CD14-positive monocyte (primary cell): ENCODE measurements around the gene GPAT3. TPM values are rescaled to one million over a fixed set of nuclear protein-coding genes. Genes with fewer than 3 reads are reported as not detected.

Source experiments
- DNase-seq, 3 donors: peaks; one replicate each; pipeline ENCODE4 v3.0.0-alpha.2; 2011 to 2022
- H2AFZ ChIP-seq: 2 replicates; pipeline ENCODE4 v1.6.0; 2012; ENCODE audit warnings: mild to moderate bottlenecking, low read depth, low read length, inconsistent platforms; ENCODE audit not compliant: insufficient read depth, poor library complexity, severe bottlenecking
- H3K27ac ChIP-seq, 2 donors: 1 replicate in 1 of 2; 2 replicates in 1 of 2; pipeline ENCODE4 v1.5.1; 2012 to 2013; ENCODE audit warnings: low read length in 2 of 2, control low read depth in 1 of 2, inconsistent platforms in 1 of 2, low read depth in 1 of 2, mild to moderate bottlenecking in 1 of 2
- H3K27me3 ChIP-seq, 2 donors: one replicate each; pipeline versions ENCODE4 v1.6.0 to v1.6.1; 2011 to 2013; ENCODE audit warnings: low read length in 2 of 2; ENCODE audit not compliant: control insufficient read depth in 2 of 2, insufficient read depth in 2 of 2
- H3K36me3 ChIP-seq, 2 donors: replicated peaks in 1 of 2; 1 replicate in 1 of 2; 2 replicates in 1 of 2; pipeline versions ENCODE4 v1.5.1 to v1.6.1; 2012 to 2013; ENCODE audit warnings: low read length in 2 of 2, control low read depth in 1 of 2, inconsistent platforms in 1 of 2, mild to moderate bottlenecking in 1 of 2; ENCODE audit not compliant: insufficient read depth in 2 of 2, control insufficient read depth in 1 of 2
- H3K4me1 ChIP-seq, 2 donors: 1 replicate in 1 of 2; 2 replicates in 1 of 2; pipeline versions ENCODE4 v1.5.1 to v1.6.1; 2012 to 2013; ENCODE audit warnings: low read length in 2 of 2, control low read depth in 1 of 2, inconsistent platforms in 1 of 2, mild to moderate bottlenecking in 1 of 2, moderate library complexity in 1 of 2; ENCODE audit not compliant: insufficient read depth in 2 of 2, control insufficient read depth in 1 of 2
- H3K4me2 ChIP-seq: replicated peaks from 2 replicates; pipeline ENCODE3; 2012; ENCODE audit warnings: low read length, moderate library complexity, mild to moderate bottlenecking; ENCODE audit not compliant: poor library complexity, severe bottlenecking; ENCODE audit errors: extremely low read depth
- H3K4me3 ChIP-seq, 3 experiments: fragments of 200-600 bp in 1 of 3; sonication (generic) in 1 of 3; replicated peaks in 1 of 3; 1 replicate in 2 of 3; 2 replicates in 1 of 3; pipeline ENCODE4 v1.5.1; 2011 to 2013; ENCODE audit warnings: low read length in 3 of 3, mild to moderate bottlenecking in 3 of 3, control low read depth in 2 of 3, low read depth in 2 of 3, inconsistent platforms in 1 of 3, moderate library complexity in 1 of 3
- H3K79me2 ChIP-seq: 2 replicates; pipeline ENCODE4 v1.6.0; 2012; ENCODE audit warnings: mild to moderate bottlenecking, control low read depth, inconsistent platforms, low read length, moderate library complexity; ENCODE audit not compliant: insufficient read depth
- H3K9ac ChIP-seq: 2 replicates; pipeline ENCODE4 v1.6.0; 2017; ENCODE audit warnings: low read length, mild to moderate bottlenecking; ENCODE audit not compliant: insufficient read depth, poor library complexity, severe bottlenecking
- H3K9me3 ChIP-seq, 2 donors: replicated peaks in 1 of 2; 1 replicate in 1 of 2; 2 replicates in 1 of 2; pipeline versions ENCODE4 v1.5.1 to v1.6.1; 2012 to 2013; ENCODE audit warnings: low read length in 2 of 2, control low read depth in 1 of 2; ENCODE audit not compliant: control insufficient read depth in 1 of 2, insufficient read depth in 1 of 2
- H4K20me1 ChIP-seq: 2 replicates; pipeline ENCODE4 v1.6.0; 2012; ENCODE audit warnings: mild to moderate bottlenecking, low read length, control low read depth, moderate library complexity; ENCODE audit not compliant: insufficient read depth
- H3K27ac Mint-ChIP-seq, 7 donors: one replicate each; pipeline ENCODE4 v1.8.0; 2020; ENCODE audit warnings: mild to moderate bottlenecking in 7 of 7, mixed read lengths in 7 of 7, moderate library complexity in 6 of 7, inconsistent platforms in 2 of 7
- H3K27me3 Mint-ChIP-seq, 3 donors: one replicate each; pipeline ENCODE4 v1.8.0; 2021 to 2022; ENCODE audit warnings: low read depth in 3 of 3, mild to moderate bottlenecking in 3 of 3, mixed read lengths in 3 of 3, moderate library complexity in 3 of 3, inconsistent platforms in 1 of 3
- H3K36me3 Mint-ChIP-seq, 2 donors: one replicate each; pipeline ENCODE4 v1.8.0; 2020; ENCODE audit warnings: mixed read lengths in 2 of 2, inconsistent platforms in 1 of 2, mild to moderate bottlenecking in 1 of 2
- H3K4me1 Mint-ChIP-seq: one replicate; pipeline ENCODE4 v1.8.0; 2020; ENCODE audit warnings: mild to moderate bottlenecking, mixed read lengths
- H3K4me3 Mint-ChIP-seq, 2 donors: one replicate each; pipeline ENCODE4 v1.8.0; 2020; ENCODE audit warnings: mild to moderate bottlenecking in 2 of 2, mixed read lengths in 2 of 2, moderate library complexity in 1 of 2
- H3K9me3 Mint-ChIP-seq, 7 donors: one replicate each; pipeline ENCODE4 v1.8.0; 2020 to 2022; ENCODE audit warnings: mixed read lengths in 7 of 7, mild to moderate bottlenecking in 6 of 7, moderate library complexity in 6 of 7, inconsistent platforms in 2 of 7
- CTCF ChIP-seq: fragments of 200-600 bp; IDR thresholded peaks from one replicate; pipeline ENCODE4 v1.8.0; 2022; ENCODE audit warnings: antibody characterized with exemption, mild to moderate bottlenecking
- WGBS: methylation state at CpG from one replicate; pipeline ENCODE4 v1.1.5; 2013; ENCODE audit warnings: missing lambda C conversion rate; ENCODE audit not compliant: insufficient coverage; 5-methylcytosine and 5-hydroxymethylcytosine counted together
- intact Hi-C, 2 donors: fragments of 100-400 bp; cut with micrococcal nuclease; formaldehyde crosslinking; loops; one replicate each; pipeline versions ENCODE4 v1.15.0 to v1.15.1; 2023
- polyA plus RNA-seq, 3 donors: library from polyadenylated mRNA; depleted of rRNA in 1 of 3; unstranded in 2 of 3; stranded (reverse) in 1 of 3; fragments of 300-500 nt in 2 of 3; fragments of >200 nt in 1 of 3; fragmentation: Illumina TruSeq in 2 of 3; gene quantifications; 1 replicate in 2 of 3; 2 replicates in 1 of 3; pipeline ENCODE4 v1.2.3, GENCODE V29; 2012 to 2021
- small RNA-seq: library from RNA; depleted of rRNA; stranded (forward); fragments of <200 nt; gene quantifications from one replicate; pipeline ENCODE3, GENCODE V24; 2012; ENCODE audit warnings: low read depth; ENCODE audit not compliant: insufficient read length

GPAT3 gene
- polyA plus RNA-seq, 3 donors = 20.9 to 46.2 (median 44.2) TPM

DNA sequence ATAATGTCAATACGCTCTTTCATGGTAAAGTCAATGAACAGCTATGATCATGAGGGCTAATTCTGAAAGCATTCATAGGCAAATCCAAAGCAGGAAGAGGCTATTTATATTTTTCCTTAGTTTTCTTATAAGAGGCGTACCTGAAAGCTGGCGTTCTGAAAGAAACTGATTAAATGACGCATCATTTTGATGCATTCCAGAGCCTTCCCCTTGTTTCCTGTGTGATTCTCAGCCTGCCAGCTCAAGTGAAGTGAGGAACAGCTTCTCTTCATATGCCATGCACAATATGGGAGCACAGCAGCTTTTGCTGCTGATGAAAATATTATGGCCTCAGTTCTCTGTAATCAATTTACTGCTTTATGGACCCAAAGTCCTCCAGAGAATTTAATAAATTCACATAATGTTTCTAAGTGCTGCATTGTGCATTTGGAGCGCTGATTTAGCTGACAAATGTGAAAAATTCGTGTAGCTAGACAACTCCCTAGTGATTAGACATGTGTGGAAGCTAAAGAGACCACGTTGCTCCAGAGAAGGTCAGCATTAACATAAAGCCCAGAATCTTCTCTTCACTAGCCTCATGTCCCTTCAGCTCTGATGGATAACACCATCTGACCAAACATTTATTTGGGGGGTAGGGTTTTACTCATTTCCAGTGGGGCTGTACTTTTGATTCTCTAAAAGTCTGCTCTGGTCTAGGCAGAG lies 110.8 kb downstream of the GPAT3 start:
- Histone ChIP-seq H3K79me2 (no peaks in the 10 kb centered on the region), H3K9me3 (no peaks in the 10 kb centered on the region), H3K4me2 (no peak overlapping the region), H3K27ac (no peak overlapping the region), H3K4me1 (no peaks in the 10 kb centered on the region), H4K20me1 (no peaks in the 10 kb centered on the region), H3K4me3 (no peak overlapping the region), H3K36me3 (no peaks in the 10 kb centered on the region), H2AFZ (no peak overlapping the region), H3K27me3 (peaks cover 0 to 9% of the 10 kb centered on the region in 2 donors), H3K9ac (no peak overlapping the region)
- 93% methylated on average over 6 of the region's 7 CpGs for WGBS
- peaks cover 4 to 13% (median 7%) of the 10 kb centered on the region in 3 donors for H3K27me3 Mint-ChIP-seq
- H3K4me3 Mint-ChIP-seq = no peak overlapping the region
- no peak for DNase-seq
- no peaks in the 10 kb centered on the region for H3K36me3 Mint-ChIP-seq
- H3K27ac Mint-ChIP-seq = no peak overlapping the region
- intact Hi-C loops = loop anchor here in 1 of 2 donors (10.0 kb wide), 1 partner anchor 858 kb away; no protein-coding TSS in a partner anchor
- no peak for TF ChIP-seq CTCF
- H3K9me3 Mint-ChIP-seq = peaks cover 0 to 2% (median 0%) of the 10 kb centered on the region in 7 donors
- H3K4me1 Mint-ChIP-seq = peaks cover 4% of the 10 kb centered on the region

DNA sequence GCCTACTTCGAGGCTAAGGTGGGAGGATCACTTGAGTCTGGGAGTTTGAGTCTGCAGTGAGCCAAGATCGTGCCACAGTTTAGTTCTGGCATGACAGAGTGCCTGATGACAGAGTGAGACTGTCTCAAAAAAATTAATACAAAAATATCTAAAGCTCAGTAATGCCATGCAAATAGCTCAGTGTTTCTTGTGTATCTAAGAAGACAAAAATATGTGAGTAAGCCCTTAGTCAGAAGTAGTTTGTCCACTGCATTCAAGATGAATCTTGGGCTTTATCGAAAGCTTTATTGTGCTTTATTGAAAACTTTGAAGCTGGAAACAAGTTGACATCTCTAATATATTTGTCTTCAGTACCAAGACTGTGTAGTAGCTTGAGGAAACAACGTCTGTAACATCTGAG lies 115.9 kb downstream of the GPAT3 start:
- Histone ChIP-seq H3K9me3 (no peaks in the 10 kb centered on the region), H3K27me3 (no peaks in the 10 kb centered on the region), H3K27ac (no peak overlapping the region), H2AFZ (no peak overlapping the region), H3K36me3 (no peaks in the 10 kb centered on the region), H4K20me1 (no peaks in the 10 kb centered on the region), H3K4me3 (no peak overlapping the region), H3K4me1 (no peaks in the 10 kb centered on the region), H3K79me2 (no peaks in the 10 kb centered on the region), H3K4me2 (no peak overlapping the region), H3K9ac (no peak overlapping the region)
- H3K4me1 Mint-ChIP-seq = no peaks in the 10 kb centered on the region
- H3K9me3 Mint-ChIP-seq = no peaks in the 10 kb centered on the region
- H3K4me3 Mint-ChIP-seq = no peak overlapping the region
- H3K36me3 Mint-ChIP-seq = no peaks in the 10 kb centered on the region
- peaks cover 0 to 6% (median 3%) of the 10 kb centered on the region in 3 donors for H3K27me3 Mint-ChIP-seq
- no peak for DNase-seq
- no CpG with 5 or more reads among the region's 4 CpGs for WGBS
- H3K27ac Mint-ChIP-seq = no peak overlapping the region
- intact Hi-C loops = loop anchor here in 1 of 2 donors (10.0 kb wide), 1 partner anchor 853 kb away; no protein-coding TSS in a partner anchor
- no peak for TF ChIP-seq CTCF

Small RNAs within 50 kb of the gene (small RNA-seq; reads per million reads assigned to genes)
- not detected for gene RF00019

Other genes starting within 250 kb of the GPAT3 start
- 10 to 100 TPM; 21.2 to 65.8 (median 31.2) TPM for gene HPSE, start 201.3 kb upstream of the GPAT3 start, polyA plus RNA-seq
- gene HELQ, start 80.3 kb upstream of the GPAT3 start, polyA plus RNA-seq = 10 to 100 TPM in 2 of 3 donors, 1 to 10 TPM in 1; 7.0 to 11.3 (median 11.1) TPM
- 10 to 100 TPM; 13.6 to 70.5 (median 42.4) TPM for gene MRPS18C, start 80.0 kb upstream of the GPAT3 start, polyA plus RNA-seq
- gene ABRAXAS1, start 51.0 kb upstream of the GPAT3 start, polyA plus RNA-seq = 10 to 100 TPM in 1 of 3 donors, 1 to 10 TPM in 2; 6.0 to 10.8 (median 6.8) TPM